ENCODE measurements around the gene ZNF512B. TPM values are rescaled to one million over a fixed set of nuclear protein-coding genes. Genes with fewer than 3 reads are reported as not detected.

Gene ZNF512B
- total and polyA plus RNA-seq, 4 donors: 1.8 to 11.8 (median 9.8) TPM

- Histone ChIP-seq H3K4me3 (ENCODE audit: low read depth in 1 of 3, low read length in 3 of 3) (no peak overlapping the region), H3K27ac (ENCODE audit: low read depth in 1 of 2, low read length in 2 of 2) (no peak overlapping the region), H3K27me3 (ENCODE audit: control insufficient read depth in 4 of 4, insufficient read depth in 4 of 4, low read length in 3 of 4) (no peaks in the 10 kb centered on the region), H3K36me3 (ENCODE audit: control insufficient read depth in 4 of 4, insufficient read depth in 3 of 4, low read depth in 1 of 4, low read length in 3 of 4) (peaks cover 12 to 60% (median 22%) of the 10 kb centered on the region in 4 donors), H3K9ac (ENCODE audit: low read depth in 1 of 2, low read length in 2 of 2) (no peak overlapping the region), H3K9me3 (ENCODE audit: control insufficient read depth in 4 of 4, low read length in 3 of 4) (no peaks in the 10 kb centered on the region), H3K4me1 (ENCODE audit: control insufficient read depth in 4 of 4, insufficient read depth in 4 of 4, low read length in 3 of 4) (peaks cover under 1 to 15% (median 7%) of the 10 kb centered on the region in 4 donors)
- WGBS: 95% methylated on average over 27 of the region's 27 CpGs
- no peak for DNase-seq (ENCODE audit: low spot score)
- no peak for TF ChIP-seq ZBTB33 (IDR thresholded peaks at IDR 0.05)
- TF ChIP-seq HNF4G (IDR thresholded peaks at IDR 0.05): no peak
- no peak for TF ChIP-seq YY1 (IDR thresholded peaks at IDR 0.05)
- TF ChIP-seq ATF3 (IDR thresholded peaks at IDR 0.05): no peak
- no peak for TF ChIP-seq HNF4A (conservative IDR thresholded peaks at IDR 0.05)
- no peak for TF ChIP-seq SP1 (IDR thresholded peaks at IDR 0.05)
- TF ChIP-seq RXRA (IDR thresholded peaks at IDR 0.05): no peak
- TF ChIP-seq TAF1 (conservative IDR thresholded peaks at IDR 0.05): no peak
- no peak for TF ChIP-seq NR2F2 (IDR thresholded peaks at IDR 0.05)
- TF ChIP-seq CTCF (IDR thresholded peaks at IDR 0.05; ENCODE audit: low read depth, low read length, missing input control): no peak
- TF ChIP-seq EGR1 (IDR thresholded peaks at IDR 0.05; ENCODE audit: low read depth in 2 of 2): no peak
- TF ChIP-seq, protein P1, sequence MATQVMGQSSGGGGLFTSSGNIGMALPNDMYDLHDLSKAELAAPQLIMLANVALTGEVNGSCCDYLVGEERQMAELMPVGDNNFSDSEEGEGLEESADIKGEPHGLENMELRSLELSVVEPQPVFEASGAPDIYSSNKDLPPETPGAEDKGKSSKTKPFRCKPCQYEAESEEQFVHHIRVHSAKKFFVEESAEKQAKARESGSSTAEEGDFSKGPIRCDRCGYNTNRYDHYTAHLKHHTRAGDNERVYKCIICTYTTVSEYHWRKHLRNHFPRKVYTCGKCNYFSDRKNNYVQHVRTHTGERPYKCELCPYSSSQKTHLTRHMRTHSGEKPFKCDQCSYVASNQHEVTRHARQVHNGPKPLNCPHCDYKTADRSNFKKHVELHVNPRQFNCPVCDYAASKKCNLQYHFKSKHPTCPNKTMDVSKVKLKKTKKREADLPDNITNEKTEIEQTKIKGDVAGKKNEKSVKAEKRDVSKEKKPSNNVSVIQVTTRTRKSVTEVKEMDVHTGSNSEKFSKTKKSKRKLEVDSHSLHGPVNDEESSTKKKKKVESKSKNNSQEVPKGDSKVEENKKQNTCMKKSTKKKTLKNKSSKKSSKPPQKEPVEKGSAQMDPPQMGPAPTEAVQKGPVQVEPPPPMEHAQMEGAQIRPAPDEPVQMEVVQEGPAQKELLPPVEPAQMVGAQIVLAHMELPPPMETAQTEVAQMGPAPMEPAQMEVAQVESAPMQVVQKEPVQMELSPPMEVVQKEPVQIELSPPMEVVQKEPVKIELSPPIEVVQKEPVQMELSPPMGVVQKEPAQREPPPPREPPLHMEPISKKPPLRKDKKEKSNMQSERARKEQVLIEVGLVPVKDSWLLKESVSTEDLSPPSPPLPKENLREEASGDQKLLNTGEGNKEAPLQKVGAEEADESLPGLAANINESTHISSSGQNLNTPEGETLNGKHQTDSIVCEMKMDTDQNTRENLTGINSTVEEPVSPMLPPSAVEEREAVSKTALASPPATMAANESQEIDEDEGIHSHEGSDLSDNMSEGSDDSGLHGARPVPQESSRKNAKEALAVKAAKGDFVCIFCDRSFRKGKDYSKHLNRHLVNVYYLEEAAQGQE (IDR thresholded peaks at IDR 0.05): no peak
- no peak for TF ChIP-seq FOXA1 (IDR thresholded peaks at IDR 0.05)
- no peak for TF ChIP-seq JUND (IDR thresholded peaks at IDR 0.05)
- no peak for TF ChIP-seq FOXA2 (IDR thresholded peaks at IDR 0.05)
These were observed 6.4 kb downstream of the ZNF512B start for GRCh38 chr20:63963348-63963741.
